ENCODE results near the gene LEPROT.

GRCh38 chr1:65471861-65472332 is 51.4 kb downstream of the LEPROT start:
- TF ChIP-seq, protein P1, sequence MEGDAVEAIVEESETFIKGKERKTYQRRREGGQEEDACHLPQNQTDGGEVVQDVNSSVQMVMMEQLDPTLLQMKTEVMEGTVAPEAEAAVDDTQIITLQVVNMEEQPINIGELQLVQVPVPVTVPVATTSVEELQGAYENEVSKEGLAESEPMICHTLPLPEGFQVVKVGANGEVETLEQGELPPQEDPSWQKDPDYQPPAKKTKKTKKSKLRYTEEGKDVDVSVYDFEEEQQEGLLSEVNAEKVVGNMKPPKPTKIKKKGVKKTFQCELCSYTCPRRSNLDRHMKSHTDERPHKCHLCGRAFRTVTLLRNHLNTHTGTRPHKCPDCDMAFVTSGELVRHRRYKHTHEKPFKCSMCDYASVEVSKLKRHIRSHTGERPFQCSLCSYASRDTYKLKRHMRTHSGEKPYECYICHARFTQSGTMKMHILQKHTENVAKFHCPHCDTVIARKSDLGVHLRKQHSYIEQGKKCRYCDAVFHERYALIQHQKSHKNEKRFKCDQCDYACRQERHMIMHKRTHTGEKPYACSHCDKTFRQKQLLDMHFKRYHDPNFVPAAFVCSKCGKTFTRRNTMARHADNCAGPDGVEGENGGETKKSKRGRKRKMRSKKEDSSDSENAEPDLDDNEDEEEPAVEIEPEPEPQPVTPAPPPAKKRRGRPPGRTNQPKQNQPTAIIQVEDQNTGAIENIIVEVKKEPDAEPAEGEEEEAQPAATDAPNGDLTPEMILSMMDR (IDR thresholded peaks at IDR 0.05; ENCODE audit: low read depth, low read length, poor library complexity, severe bottlenecking) = no peak
- no peak for TF ChIP-seq EZH2phosphoT487 (IDR thresholded peaks at IDR 0.05; ENCODE audit: borderline replicate concordance, low read length)

Measured in DOHH2 (cell line).